Esophagus muscularis mucosa (tissue), 4 donors: ENCODE measurements around the gene TUBB4B.

Source experiments
- EP300 ChIP-seq: sonication (generic); formaldehyde crosslinking; IDR thresholded peaks from one replicate; pipeline ENCODE4 v1.6.1; 2017; ENCODE audit warnings: antibody characterized with exemption
- POLR2A ChIP-seq: fragments of 450-650 bp; IDR thresholded peaks from one replicate; pipeline ENCODE4 v1.6.1; 2017; ENCODE audit warnings: antibody characterized with exemption, moderate library complexity, mild to moderate bottlenecking, low read depth
- POLR2AphosphoS5 ChIP-seq, 2 donors: sonication (generic); formaldehyde crosslinking; IDR thresholded peaks; one replicate each; pipeline ENCODE4 v1.6.1; 2017; ENCODE audit warnings: antibody characterized with exemption in 2 of 2
- TF ChIP-seq, protein P1 (sequence below), 3 experiments: fragments of 200-600 bp in 2 of 3; fragments of 450-650 bp in 1 of 3; sonication (generic) in 2 of 3; IDR thresholded peaks; one replicate each; pipeline ENCODE4 v1.5.1; 2017 to 2019; ENCODE audit warnings: antibody characterized with exemption in 3 of 3, mild to moderate bottlenecking in 2 of 3, moderate library complexity in 1 of 3

DNA sequence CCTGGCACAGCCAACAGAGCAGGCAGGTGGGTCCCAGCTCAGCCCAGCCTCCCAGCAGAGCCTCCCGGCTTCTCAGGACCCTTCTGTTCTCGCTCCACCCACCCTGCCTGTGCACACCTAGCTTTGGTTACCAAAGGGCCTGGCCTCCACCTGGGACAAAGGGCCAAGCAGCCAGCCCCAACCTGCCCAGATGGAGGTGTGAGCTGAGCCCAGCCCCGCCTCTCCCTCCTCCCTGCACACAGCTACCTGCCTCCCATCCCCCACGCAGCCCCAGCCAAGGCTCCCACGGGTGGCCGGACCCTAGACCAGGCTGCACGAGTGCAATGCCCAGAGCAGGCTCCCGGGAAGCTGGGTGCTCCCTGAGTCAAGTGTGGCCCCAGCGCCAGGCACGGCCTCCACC, 46.2 kb upstream of the TUBB4B start:
- TF ChIP-seq POLR2AphosphoS5 (IDR thresholded peaks at IDR 0.05) (no peak), POLR2A (no peak), EP300 (no peak)
- TF ChIP-seq, protein P1, sequence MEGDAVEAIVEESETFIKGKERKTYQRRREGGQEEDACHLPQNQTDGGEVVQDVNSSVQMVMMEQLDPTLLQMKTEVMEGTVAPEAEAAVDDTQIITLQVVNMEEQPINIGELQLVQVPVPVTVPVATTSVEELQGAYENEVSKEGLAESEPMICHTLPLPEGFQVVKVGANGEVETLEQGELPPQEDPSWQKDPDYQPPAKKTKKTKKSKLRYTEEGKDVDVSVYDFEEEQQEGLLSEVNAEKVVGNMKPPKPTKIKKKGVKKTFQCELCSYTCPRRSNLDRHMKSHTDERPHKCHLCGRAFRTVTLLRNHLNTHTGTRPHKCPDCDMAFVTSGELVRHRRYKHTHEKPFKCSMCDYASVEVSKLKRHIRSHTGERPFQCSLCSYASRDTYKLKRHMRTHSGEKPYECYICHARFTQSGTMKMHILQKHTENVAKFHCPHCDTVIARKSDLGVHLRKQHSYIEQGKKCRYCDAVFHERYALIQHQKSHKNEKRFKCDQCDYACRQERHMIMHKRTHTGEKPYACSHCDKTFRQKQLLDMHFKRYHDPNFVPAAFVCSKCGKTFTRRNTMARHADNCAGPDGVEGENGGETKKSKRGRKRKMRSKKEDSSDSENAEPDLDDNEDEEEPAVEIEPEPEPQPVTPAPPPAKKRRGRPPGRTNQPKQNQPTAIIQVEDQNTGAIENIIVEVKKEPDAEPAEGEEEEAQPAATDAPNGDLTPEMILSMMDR (IDR thresholded peaks at IDR 0.05) = no peak
